Stimulated activated CD4-positive, alpha-beta T cell treated with anti-CD3 and anti-CD28 coated beads, Interleukin-12 subunit alpha, Interleukin-12 subunit beta, amount 100 ng/mL, for 4 hours (primary cell): ENCODE data around the gene MTERF4.

Source experiments
- DNase-seq: peaks from one replicate; pipeline ENCODE4 v3.0.0-alpha.2; 2020

Gene MTERF4

GRCh38 chr2:241102239-241102803 lies at the start of gene MTERF4:
Gene MTERF4 (minus strand): TSS chr2:241102287. CDS start chr2:241102273, 14 bp downstream.
- peak; percentile 86 for DNase-seq

GRCh38 chr2:241150660-241151530 lies 48.8 kb upstream of the MTERF4 start:
- DNase-seq: no peak

GRCh38 chr2:241149925-241150659 lies 48.0 kb upstream of the MTERF4 start, which contains the start of gene PPP1R7:
Gene PPP1R7 (plus strand): TSS chr2:241150467. CDS start chr2:241150496, 29 bp downstream.
- DNase-seq: peak; percentile 91

GRCh38 chr2:241149675-241149924 lies 47.5 kb upstream of the MTERF4 start:
- DNase-seq: no peak

GRCh38 chr2:241148891-241149674 lies 47.0 kb upstream of the MTERF4 start, which contains the start of gene PASK:
Gene PASK (minus strand): TSS chr2:241149472. CDS start chr2:241143032, 6,440 bp downstream.
- peak; percentile 87 for DNase-seq

- DNase-seq: no peak
Measured at GRCh38 chr2:241148239-241148638, 46.2 kb upstream of the MTERF4 start.

- no peak for DNase-seq
Measured at GRCh38 chr2:241147336-241147735, 45.2 kb upstream of the MTERF4 start.

GRCh38 chr2:241146286-241146685 lies 44.2 kb upstream of the MTERF4 start:
- no peak for DNase-seq

GRCh38 chr2:241142593-241142992 lies 40.5 kb upstream of the MTERF4 start:
- DNase-seq: no peak

GRCh38 chr2:241142063-241142462 lies 40.0 kb upstream of the MTERF4 start:
- no peak for DNase-seq

GRCh38 chr2:241141214-241141770 lies 39.2 kb upstream of the MTERF4 start:
- no peak for DNase-seq

- no peak for DNase-seq
Measured at GRCh38 chr2:241140445-241140840, 38.4 kb upstream of the MTERF4 start.

GRCh38 chr2:241139531-241140444 lies 37.7 kb upstream of the MTERF4 start:
- DNase-seq: no peak

GRCh38 chr2:241138471-241138870 lies 36.4 kb upstream of the MTERF4 start:
- no peak for DNase-seq

GRCh38 chr2:241137276-241138190 lies 35.4 kb upstream of the MTERF4 start:
- DNase-seq: no peak

GRCh38 chr2:241136661-241137260 lies 34.7 kb upstream of the MTERF4 start:
- DNase-seq: no peak

- no peak for DNase-seq
Measured at GRCh38 chr2:241136191-241136590, 34.1 kb upstream of the MTERF4 start.

GRCh38 chr2:241135737-241136136 lies 33.6 kb upstream of the MTERF4 start:
- DNase-seq: no peak

GRCh38 chr2:241134711-241135110 lies 32.6 kb upstream of the MTERF4 start:
- DNase-seq: no peak

GRCh38 chr2:241133436-241133820 lies 31.3 kb upstream of the MTERF4 start:
- DNase-seq: no peak
